T47D (cell line): Measurements from ENCODE around the gene RAPSN.

Experiments used
- DNase-seq, 2 experiments: peaks; one replicate each; pipeline versions ENCODE4 v3.0.0 to v3.0.0-alpha.2; 2011 to 2012; ENCODE audit warnings: low read depth in 1 of 2, low spot score in 1 of 2
- JUND ChIP-seq: IDR thresholded peaks from 2 replicates; pipeline ENCODE4 v1.6.1; 2012; ENCODE audit warnings: low read depth
- in situ Hi-C: cut with HindIII; loops from 2 replicates; pipeline ENCODE4 v1.10.0; 2016; ENCODE audit warnings: low sequenced_read_pairs, low pct_unique_long_range_greater_than_20kb

The RAPSN gene

DNA sequence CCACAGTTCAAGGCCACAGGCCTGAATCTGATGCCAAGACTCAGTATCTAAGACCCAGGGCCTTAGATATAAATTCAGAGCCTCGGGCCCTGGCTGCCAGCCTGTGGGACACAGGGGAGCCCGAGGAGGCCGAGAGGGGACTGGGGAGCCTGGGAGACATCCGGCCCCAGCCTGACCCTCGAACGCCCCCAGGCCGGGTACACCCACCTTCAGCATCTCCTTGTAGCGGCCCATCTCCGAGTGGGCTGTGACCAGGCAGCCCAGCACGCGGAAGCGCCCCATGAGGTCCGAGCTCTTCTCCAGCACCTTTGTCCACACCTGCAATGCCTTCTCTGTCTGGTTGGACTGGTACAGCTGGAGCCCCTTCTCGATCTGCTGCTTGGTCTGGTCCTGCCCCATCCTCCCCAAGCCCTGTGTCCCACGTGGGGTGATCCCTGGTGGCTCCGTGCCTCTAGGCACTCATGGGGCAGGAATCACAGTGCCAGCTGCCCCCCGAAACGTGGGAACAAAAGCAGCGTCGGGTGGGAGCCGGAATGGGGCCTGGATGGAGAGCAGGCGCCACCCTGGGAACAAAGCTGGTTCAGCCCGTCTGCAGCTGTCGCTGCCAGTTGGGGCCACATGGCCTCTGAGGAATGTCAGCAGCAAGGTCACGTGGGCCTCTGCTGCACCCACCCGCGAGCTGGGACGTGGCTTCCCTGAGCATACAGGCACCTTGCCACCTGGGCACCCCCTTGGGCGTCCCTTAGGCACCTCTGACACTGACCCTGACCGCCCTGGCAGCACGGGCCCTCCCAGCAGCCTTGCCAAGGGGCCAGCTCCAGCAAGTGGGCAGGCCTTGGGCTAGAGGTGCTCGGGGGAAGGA, at the start of gene RAPSN:
Gene RAPSN (minus strand): TSS at position 571 of the 862 bp plus-strand sequence. CDS start 172 bp downstream, at position 399.
- in situ Hi-C loops, result no loop called here
- no peak for DNase-seq
- no peak for TF ChIP-seq JUND

DNA sequence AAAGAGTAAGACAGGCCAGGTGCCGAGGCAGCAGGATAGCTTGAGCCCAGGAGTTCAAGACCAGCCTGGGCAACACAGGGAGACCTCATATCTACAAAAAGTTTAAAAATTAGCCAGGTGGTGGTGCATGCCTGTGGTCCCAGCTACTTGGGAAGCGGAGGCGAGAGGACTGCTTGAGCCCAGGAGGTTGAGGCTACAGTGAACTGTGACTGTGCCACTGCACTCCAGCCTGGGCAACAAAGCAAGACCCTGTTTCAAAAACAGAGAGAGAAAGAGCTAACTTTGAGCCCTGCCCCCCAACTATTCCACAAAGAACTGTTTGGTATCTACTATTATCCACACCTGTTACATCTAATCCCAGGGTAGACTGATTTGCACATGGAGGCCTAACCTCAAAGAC, 49.2 kb upstream of the RAPSN start:
- no peak for TF ChIP-seq JUND
- in situ Hi-C loops, result no loop called here
- no peak for DNase-seq

GRCh38 chr11:47496808-47497207, 47.9 kb upstream of the RAPSN start:
- TF ChIP-seq JUND, result no peak
- in situ Hi-C loops, result no loop called here
- DNase-seq, result no peak

- DNase-seq, result no peak
- TF ChIP-seq JUND, result no peak
- in situ Hi-C loops, result no loop called here
Observed at GRCh38 chr11:47495856-47496217, 46.9 kb upstream of the RAPSN start.

GRCh38 chr11:47495011-47495855, 46.3 kb upstream of the RAPSN start:
- TF ChIP-seq JUND, result no peak
- in situ Hi-C loops, result no loop called here
- no peak for DNase-seq

DNA sequence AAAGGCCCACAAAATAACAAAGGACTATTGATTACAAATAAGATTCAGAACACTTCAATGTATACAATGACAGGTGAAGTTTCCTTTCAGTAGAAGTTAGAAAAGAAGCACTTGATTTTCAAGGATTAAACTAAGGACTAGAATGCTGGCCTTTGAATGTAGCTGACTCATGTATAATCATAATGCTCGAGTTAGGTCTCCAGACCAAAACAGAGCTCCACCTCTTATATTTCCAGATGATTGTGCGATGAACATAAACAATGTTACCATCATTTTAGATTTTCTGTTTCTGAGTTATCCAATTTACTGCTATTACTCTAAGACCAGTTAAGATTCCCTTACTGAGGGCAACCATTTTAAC, 40.4 kb upstream of the RAPSN start:
- DNase-seq, result no peak
- no peak for TF ChIP-seq JUND
- in situ Hi-C loops, result no loop called here

- in situ Hi-C loops, result no loop called here
- no peak for TF ChIP-seq JUND
- DNase-seq, result no peak
Observed at GRCh38 chr11:47488674-47489394, 39.9 kb upstream of the RAPSN start.

GRCh38 chr11:47488111-47488510, 39.2 kb upstream of the RAPSN start:
- in situ Hi-C loops, result no loop called here
- TF ChIP-seq JUND, result no peak
- DNase-seq, result no peak

- in situ Hi-C loops, result no loop called here
- no peak for TF ChIP-seq JUND
- DNase-seq, result no peak
Observed at GRCh38 chr11:47487421-47487820, 38.5 kb upstream of the RAPSN start.

GRCh38 chr11:47485107-47485506, 36.2 kb upstream of the RAPSN start:
- in situ Hi-C loops, result no loop called here
- no peak for DNase-seq
- TF ChIP-seq JUND, result no peak

DNA sequence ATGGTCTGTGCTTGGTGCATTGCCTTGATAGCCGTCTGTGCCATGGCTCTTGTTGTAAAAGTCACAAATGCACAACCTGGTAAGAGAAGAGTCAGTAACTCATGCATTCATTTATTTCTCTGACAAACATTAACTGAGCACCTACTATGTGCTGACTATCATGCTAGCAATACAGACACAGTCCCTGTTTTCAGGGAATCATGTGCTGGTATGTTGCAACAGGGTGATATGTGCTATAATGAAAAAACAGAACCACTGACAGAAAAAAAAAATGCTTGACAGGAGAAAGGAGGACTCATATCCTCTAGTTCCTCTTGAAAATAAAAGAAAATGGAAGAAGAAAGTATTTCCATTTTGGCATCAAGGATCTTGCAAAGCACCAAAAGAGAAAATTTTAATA, 34.5 kb upstream of the RAPSN start:
- in situ Hi-C loops, result no loop called here
- DNase-seq, result no peak
- no peak for TF ChIP-seq JUND

- DNase-seq, result no peak
- in situ Hi-C loops, result no loop called here
- TF ChIP-seq JUND, result no peak
Observed at GRCh38 chr11:47480762-47481161, 31.8 kb upstream of the RAPSN start.

GRCh38 chr11:47478651-47479329, 29.9 kb upstream of the RAPSN start:
- in situ Hi-C loops, result no loop called here
- TF ChIP-seq JUND, result no peak
- DNase-seq, result no peak
